RCC 7860 (cell line): Measurements from ENCODE around the gene GRM8.

Experiments used
- DNase-seq: peaks from one replicate; pipeline ENCODE4 v3.0.0-alpha.2; 2015; ENCODE audit warnings: low spot score
- FAIRE-seq: peaks from 2 replicates; lab custom pipeline; 2012; peaks lifted over from hg19 to GRCh38; lab: Jason Lieb, UNC

The GRM8 gene

GRCh38 chr7:126398285-126398684, 854.5 kb downstream of the GRM8 start:
- DNase-seq = no peak
- no peak for FAIRE-seq

GRCh38 chr7:126394406-126394805, 858.3 kb downstream of the GRM8 start:
- FAIRE-seq (no peak), DNase-seq (no peak)
